ENCODE measurements around the gene MAFG.

MAFG gene

GRCh38 chr17:81889602-81890001 is 37.9 kb downstream of the MAFG start:
- DNase-seq, result no peak

GRCh38 chr17:81888988-81889595 is 38.4 kb downstream of the MAFG start:
- DNase-seq, result no peak

- DNase-seq, result no peak
These were observed 39.2 kb downstream of the MAFG start for GRCh38 chr17:81888105-81888987.

- DNase-seq, result peak; percentile 90
These were observed 41.5 kb downstream of the MAFG start for GRCh38 chr17:81885869-81886548.

- DNase-seq, result no peak
These were observed 42.1 kb downstream of the MAFG start for GRCh38 chr17:81885454-81885853.

GRCh38 chr17:81884968-81885367 is 42.6 kb downstream of the MAFG start:
- no peak for DNase-seq

- no peak for DNase-seq
These were observed 43.0 kb downstream of the MAFG start for GRCh38 chr17:81884520-81884919.

GRCh38 chr17:81879121-81879520 is 48.4 kb downstream of the MAFG start:
- DNase-seq, result no peak

- DNase-seq, result no peak
These were observed 49.2 kb downstream of the MAFG start for GRCh38 chr17:81878294-81878693.

GRCh38 chr17:81877569-81877968 is 50.0 kb downstream of the MAFG start:
- no peak for DNase-seq

- DNase-seq, result peak; percentile 35
These were observed 55.9 kb downstream of the MAFG start for GRCh38 chr17:81871387-81872230.

- DNase-seq, result no peak
These were observed 56.6 kb downstream of the MAFG start, which contains the start of gene ARHGDIA for GRCh38 chr17:81870981-81871386. TSS of gene ARHGDIA (minus strand) at chr17:81871337. CDS start at chr17:81869930, 1,407 bp downstream.

GRCh38 chr17:81870131-81870980 is 57.2 kb downstream of the MAFG start:
- DNase-seq, result no peak

GRCh38 chr17:81869221-81870130 is 58.1 kb downstream of the MAFG start:
- no peak for DNase-seq

- DNase-seq, result peak; percentile 63
These were observed 58.8 kb downstream of the MAFG start for GRCh38 chr17:81868674-81869220.
